KOPT-K1 (cell line): ENCODE results near the gene UROC1.

Experiments
- H3K27ac ChIP-seq: fragments of 200-600 bp; sonication (generic); 2 replicates; pipeline ENCODE4 v1.5.1; 2016; ENCODE audit warnings: antibody characterized with exemption, mild to moderate bottlenecking, low read depth, low read length; ENCODE audit not compliant: poor library complexity, severe bottlenecking
- H3K36me3 ChIP-seq: fragments of 200-600 bp; sonication (generic); 2 replicates; pipeline ENCODE4 v1.5.1; 2017; ENCODE audit warnings: antibody characterized with exemption, mild to moderate bottlenecking, low read length, moderate library complexity; ENCODE audit not compliant: insufficient read depth
- H3K9me3 ChIP-seq: fragments of 200-600 bp; sonication (generic); 2 replicates; pipeline ENCODE4 v1.5.1; 2017; ENCODE audit warnings: antibody characterized with exemption, low read length, mild to moderate bottlenecking; ENCODE audit not compliant: insufficient read depth, poor library complexity, severe bottlenecking

The UROC1 gene

GRCh38 chr3:126478581-126479310, 38.8 kb downstream of the UROC1 start:
- no peak overlapping the region for H3K27ac ChIP-seq

GRCh38 chr3:126477061-126477380, 40.6 kb downstream of the UROC1 start:
- peaks cover 18% of the 10 kb centered on the region for H3K36me3 ChIP-seq
- no peak overlapping the region for H3K27ac ChIP-seq
- no peaks in the 10 kb centered on the region for H3K9me3 ChIP-seq

More at GRCh38 chr3:126478581-126479310, 38.8 kb downstream of the UROC1 start:
- 0 out of 2 replicates have a peak, but pooled peaks cover under 1% of the 10 kb centered on the region for H3K36me3 ChIP-seq
- no peaks in the 10 kb centered on the region for H3K9me3 ChIP-seq

- no peak overlapping the region for H3K27ac ChIP-seq
These were observed 41.2 kb downstream of the UROC1 start for GRCh38 chr3:126476166-126477060.

DNA sequence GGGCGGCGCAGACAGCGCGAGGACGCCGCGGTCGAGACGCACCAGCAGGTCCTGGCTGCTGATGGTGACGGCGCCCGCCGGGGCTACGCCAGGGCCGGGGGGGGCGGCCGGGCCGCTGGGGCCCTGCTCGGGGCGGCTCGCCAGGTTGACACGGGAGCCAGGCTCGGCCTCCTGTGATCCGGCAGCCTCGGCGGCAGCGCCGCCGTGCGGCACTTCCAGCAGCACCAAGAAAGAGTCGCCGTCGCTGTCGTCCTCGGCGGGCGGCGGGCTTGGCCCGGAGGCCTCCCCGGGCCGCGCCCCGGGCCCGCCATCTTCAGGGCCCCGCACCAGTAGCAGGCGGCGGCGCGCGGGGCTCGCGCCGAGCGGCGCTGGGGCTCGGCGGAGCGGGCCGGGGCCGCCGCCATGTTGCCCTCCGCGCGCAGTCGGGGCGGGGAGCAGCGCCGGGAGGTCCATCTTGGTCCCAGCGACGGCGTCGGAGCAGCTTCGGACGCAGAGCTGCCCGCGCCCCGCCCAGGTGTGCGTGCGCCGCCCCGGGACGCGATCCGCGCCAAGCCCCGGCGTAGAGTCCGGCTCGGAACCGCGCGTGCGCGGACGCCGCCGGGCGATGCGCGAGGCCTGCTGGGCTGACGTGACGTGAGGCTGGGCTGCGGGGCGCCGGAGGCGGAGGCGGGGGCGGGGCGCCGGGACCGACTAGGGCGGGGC, 42.0 kb downstream of the UROC1 start, which contains the start of gene ZXDC:
Gene ZXDC, minus strand, starts transcription at position 479 of the 702 bp plus-strand sequence. Its CDS starts 26 bp downstream, at position 453.
- Histone ChIP-seq H3K36me3 (peaks cover 32% of the 10 kb centered on the region), H3K9me3 (no peaks in the 10 kb centered on the region), H3K27ac (peak within 1 kb of the TSS; percentile 75)

More at GRCh38 chr3:126476166-126477060, 41.2 kb downstream of the UROC1 start:
- Histone ChIP-seq H3K36me3 (peaks cover 24% of the 10 kb centered on the region), H3K9me3 (no peaks in the 10 kb centered on the region)

GRCh38 chr3:126474498-126475412, 42.8 kb downstream of the UROC1 start:
- peak overlapping the region; percentile 75 for H3K27ac ChIP-seq

GRCh38 chr3:126473292-126474168, 44.0 kb downstream of the UROC1 start:
- Histone ChIP-seq H3K9me3 (no peaks in the 10 kb centered on the region), H3K27ac (no peak overlapping the region), H3K36me3 (peaks cover 53% of the 10 kb centered on the region)

More at GRCh38 chr3:126474498-126475412, 42.8 kb downstream of the UROC1 start:
- peaks cover 40% of the 10 kb centered on the region for H3K36me3 ChIP-seq
- H3K9me3 ChIP-seq: no peaks in the 10 kb centered on the region

- Histone ChIP-seq H3K36me3 (peaks cover 63% of the 10 kb centered on the region), H3K27ac (no peak overlapping the region), H3K9me3 (no peaks in the 10 kb centered on the region)
These were observed 45.1 kb downstream of the UROC1 start for GRCh38 chr3:126472277-126473006.

DNA sequence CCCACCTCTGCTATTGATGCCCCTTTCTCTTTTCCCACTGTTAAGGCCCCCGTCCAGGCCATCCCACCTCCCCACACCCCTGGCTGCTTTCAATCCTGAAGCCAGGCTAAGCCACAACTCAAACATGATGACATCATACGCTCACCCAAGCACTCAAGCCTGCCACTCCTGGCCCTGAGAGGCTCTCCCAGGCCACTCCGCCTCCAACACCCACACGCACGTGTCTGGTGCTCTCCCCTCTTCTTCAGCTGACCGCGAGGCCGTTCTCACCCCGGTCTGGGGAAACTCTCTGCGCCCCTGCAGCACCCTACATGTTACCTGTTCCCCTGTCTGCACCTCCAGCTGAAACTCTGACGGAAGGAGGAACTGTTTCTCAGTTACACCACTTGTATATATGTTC, 48.1 kb downstream of the UROC1 start:
- peaks cover 93% of the 10 kb centered on the region for H3K36me3 ChIP-seq
- H3K27ac ChIP-seq: no peak overlapping the region

DNA sequence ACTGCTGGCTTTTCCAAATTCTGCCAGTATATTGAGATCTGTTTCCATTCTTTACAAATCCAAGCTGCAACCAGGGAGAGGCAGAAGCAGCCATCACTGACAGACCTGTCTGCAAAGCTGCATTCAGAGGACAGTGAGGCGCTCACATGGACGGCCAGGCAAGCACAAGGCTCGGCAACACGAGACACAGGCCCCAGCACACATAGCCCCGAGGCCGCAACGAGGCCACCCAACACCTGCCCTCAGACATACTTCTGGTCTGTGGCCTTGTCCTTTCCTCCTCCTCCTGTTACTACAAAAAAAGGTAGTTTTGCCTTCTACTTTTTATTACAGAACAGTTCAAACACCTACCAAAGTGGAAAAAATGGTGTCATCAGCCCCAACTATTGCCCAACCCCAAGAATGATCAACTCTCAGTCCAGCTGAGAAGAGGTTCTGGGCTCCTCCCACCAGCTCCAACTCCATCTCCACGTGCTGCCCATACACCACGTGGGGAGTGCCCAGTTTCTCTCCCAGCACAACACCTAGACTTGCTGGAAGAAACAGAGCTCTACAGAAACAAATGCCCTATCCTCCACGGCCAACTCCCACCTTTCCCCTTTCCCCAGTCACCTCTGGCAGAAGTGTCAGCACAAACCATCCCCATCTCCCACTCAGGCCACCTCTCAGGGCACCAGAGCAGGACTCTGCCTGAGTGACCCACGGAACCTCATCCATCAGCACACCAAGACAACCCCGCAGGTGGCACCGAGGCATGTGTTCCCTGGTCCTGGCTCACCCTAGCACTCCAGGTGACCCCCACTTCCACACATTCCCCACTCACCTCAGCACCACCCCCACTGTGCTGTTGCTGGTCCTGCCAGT, 49.3 kb downstream of the UROC1 start:
- H3K36me3 ChIP-seq: peaks cover 100% of the 10 kb centered on the region
- H3K27ac ChIP-seq: no peak overlapping the region
- no peaks in the 10 kb centered on the region for H3K9me3 ChIP-seq

More for the DNA sequence above, 48.1 kb downstream of the UROC1 start:
- H3K9me3 ChIP-seq: no peaks in the 10 kb centered on the region

- H3K36me3 ChIP-seq: peaks cover 100% of the 10 kb centered on the region
- no peaks in the 10 kb centered on the region for H3K9me3 ChIP-seq
- no peak overlapping the region for H3K27ac ChIP-seq
These were observed 50.0 kb downstream of the UROC1 start for GRCh38 chr3:126467611-126467955.

- H3K36me3 ChIP-seq: peaks cover 100% of the 10 kb centered on the region
These were observed 50.5 kb downstream of the UROC1 start for GRCh38 chr3:126466886-126467610.

More at GRCh38 chr3:126466886-126467610, 50.5 kb downstream of the UROC1 start:
- Histone ChIP-seq H3K9me3 (no peaks in the 10 kb centered on the region), H3K27ac (no peak overlapping the region)
